ENCODE measurements around the gene SLC6A2.
A peak's percentile ranks its signal among the peaks of the same experiment; 100 is the strongest.

DNA sequence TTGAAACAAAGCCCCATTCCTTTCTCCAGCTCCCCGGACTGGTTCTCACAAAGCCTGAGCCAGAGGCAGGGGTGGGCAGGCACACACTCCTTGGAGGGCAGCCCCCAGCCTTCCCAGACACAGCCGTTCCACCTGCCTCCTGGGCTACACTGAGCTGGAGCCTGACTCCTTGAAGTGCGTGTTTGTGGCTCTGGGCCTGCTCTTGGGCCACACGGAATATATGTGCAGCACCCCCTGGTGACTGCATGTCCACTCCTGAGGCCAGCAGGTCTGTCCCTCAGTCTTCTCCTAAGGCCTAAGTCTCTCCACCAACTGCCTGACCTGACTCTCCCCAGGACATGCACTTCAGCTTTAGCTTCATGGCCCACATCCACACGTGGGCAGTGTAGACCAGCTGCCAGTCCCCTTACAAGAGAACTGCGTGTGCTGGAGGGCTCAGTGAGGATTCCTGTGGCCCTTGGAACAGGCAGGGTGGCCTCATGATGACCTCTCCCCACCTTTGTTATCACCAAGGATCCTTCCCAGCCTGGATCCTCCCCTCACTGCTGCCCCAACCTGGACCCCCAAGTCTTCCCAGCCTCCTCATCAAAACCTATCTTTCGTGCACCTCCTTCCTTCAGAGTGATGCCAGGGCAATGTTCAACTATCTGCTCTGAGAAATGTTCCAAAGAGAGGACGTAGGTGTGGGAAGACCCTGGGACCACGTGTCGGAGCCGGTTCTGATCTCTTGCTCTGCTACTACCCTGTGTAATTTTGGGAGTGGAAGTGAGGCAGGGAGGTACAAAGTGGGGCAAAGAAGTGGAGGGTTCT lies 12.4 kb upstream of the SLC6A2 start:
- TF ChIP-seq, protein P1, sequence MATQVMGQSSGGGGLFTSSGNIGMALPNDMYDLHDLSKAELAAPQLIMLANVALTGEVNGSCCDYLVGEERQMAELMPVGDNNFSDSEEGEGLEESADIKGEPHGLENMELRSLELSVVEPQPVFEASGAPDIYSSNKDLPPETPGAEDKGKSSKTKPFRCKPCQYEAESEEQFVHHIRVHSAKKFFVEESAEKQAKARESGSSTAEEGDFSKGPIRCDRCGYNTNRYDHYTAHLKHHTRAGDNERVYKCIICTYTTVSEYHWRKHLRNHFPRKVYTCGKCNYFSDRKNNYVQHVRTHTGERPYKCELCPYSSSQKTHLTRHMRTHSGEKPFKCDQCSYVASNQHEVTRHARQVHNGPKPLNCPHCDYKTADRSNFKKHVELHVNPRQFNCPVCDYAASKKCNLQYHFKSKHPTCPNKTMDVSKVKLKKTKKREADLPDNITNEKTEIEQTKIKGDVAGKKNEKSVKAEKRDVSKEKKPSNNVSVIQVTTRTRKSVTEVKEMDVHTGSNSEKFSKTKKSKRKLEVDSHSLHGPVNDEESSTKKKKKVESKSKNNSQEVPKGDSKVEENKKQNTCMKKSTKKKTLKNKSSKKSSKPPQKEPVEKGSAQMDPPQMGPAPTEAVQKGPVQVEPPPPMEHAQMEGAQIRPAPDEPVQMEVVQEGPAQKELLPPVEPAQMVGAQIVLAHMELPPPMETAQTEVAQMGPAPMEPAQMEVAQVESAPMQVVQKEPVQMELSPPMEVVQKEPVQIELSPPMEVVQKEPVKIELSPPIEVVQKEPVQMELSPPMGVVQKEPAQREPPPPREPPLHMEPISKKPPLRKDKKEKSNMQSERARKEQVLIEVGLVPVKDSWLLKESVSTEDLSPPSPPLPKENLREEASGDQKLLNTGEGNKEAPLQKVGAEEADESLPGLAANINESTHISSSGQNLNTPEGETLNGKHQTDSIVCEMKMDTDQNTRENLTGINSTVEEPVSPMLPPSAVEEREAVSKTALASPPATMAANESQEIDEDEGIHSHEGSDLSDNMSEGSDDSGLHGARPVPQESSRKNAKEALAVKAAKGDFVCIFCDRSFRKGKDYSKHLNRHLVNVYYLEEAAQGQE (IDR thresholded peaks at IDR 0.05; ENCODE audit: borderline replicate concordance in 1 of 2, low read depth in 1 of 2, low read length in 2 of 2): no peak
- no peak for TF ChIP-seq SP1 (IDR thresholded peaks at IDR 0.05)
- TF ChIP-seq SP1 (CRISPR knock-in tag; IDR thresholded peaks at IDR 0.05): no peak
- no peak for TF ChIP-seq HDAC6 (IDR thresholded peaks at IDR 0.05; ENCODE audit: low read depth, low read length)
- TF ChIP-seq, protein P2, sequence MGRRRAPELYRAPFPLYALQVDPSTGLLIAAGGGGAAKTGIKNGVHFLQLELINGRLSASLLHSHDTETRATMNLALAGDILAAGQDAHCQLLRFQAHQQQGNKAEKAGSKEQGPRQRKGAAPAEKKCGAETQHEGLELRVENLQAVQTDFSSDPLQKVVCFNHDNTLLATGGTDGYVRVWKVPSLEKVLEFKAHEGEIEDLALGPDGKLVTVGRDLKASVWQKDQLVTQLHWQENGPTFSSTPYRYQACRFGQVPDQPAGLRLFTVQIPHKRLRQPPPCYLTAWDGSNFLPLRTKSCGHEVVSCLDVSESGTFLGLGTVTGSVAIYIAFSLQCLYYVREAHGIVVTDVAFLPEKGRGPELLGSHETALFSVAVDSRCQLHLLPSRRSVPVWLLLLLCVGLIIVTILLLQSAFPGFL (CRISPR knock-in tag; IDR thresholded peaks at IDR 0.05): no peak
- no peak for TF ChIP-seq RBAK (CRISPR knock-in tag; IDR thresholded peaks at IDR 0.05)
- TF ChIP-seq MED13 (CRISPR knock-in tag; IDR thresholded peaks at IDR 0.05): no peak
- TF ChIP-seq, protein P3, sequence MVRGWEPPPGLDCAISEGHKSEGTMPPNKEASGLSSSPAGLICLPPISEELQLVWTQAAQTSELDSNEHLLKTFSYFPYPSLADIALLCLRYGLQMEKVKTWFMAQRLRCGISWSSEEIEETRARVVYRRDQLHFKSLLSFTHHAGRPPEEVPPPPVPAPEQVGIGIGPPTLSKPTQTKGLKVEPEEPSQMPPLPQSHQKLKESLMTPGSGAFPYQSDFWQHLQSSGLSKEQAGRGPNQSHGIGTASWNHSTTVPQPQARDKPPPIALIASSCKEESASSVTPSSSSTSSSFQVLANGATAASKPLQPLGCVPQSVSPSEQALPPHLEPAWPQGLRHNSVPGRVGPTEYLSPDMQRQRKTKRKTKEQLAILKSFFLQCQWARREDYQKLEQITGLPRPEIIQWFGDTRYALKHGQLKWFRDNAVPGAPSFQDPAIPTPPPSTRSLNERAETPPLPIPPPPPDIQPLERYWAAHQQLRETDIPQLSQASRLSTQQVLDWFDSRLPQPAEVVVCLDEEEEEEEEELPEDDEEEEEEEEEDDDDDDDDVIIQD (CRISPR knock-in tag; IDR thresholded peaks at IDR 0.05; ENCODE audit: low read depth): no peak
- TF ChIP-seq, protein P4, sequence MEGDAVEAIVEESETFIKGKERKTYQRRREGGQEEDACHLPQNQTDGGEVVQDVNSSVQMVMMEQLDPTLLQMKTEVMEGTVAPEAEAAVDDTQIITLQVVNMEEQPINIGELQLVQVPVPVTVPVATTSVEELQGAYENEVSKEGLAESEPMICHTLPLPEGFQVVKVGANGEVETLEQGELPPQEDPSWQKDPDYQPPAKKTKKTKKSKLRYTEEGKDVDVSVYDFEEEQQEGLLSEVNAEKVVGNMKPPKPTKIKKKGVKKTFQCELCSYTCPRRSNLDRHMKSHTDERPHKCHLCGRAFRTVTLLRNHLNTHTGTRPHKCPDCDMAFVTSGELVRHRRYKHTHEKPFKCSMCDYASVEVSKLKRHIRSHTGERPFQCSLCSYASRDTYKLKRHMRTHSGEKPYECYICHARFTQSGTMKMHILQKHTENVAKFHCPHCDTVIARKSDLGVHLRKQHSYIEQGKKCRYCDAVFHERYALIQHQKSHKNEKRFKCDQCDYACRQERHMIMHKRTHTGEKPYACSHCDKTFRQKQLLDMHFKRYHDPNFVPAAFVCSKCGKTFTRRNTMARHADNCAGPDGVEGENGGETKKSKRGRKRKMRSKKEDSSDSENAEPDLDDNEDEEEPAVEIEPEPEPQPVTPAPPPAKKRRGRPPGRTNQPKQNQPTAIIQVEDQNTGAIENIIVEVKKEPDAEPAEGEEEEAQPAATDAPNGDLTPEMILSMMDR (CRISPR knock-in tag; IDR thresholded peaks at IDR 0.05): peak; percentile 82
